HCEC 1CT (cell line): Measurements from ENCODE around the gene SIM1.

Experiments
- DNase-seq: peaks from one replicate; pipeline ENCODE4 v3.0.0-alpha.2; 2017

The SIM1 gene

GRCh38 chr6:100347901-100348550, 116.7 kb downstream of the SIM1 start:
- peak; percentile 68 for DNase-seq

DNA sequence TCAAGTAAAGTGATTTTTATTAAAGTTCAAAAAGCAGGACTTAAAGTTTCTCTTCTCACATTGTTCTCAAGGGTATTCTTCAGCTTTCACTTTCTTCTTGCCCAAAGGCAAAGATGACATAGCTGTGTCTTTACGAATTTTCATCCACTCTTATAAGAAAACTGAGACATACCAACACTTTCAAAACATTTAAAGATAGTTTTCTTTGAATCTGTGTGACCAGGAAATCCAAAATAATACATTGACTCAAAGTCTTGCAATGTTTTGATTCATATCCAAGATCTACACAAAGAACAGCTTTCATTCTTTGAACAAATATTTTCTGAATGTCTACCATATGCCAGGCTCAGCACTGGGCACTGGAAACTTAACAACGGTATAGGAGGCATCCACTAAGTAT, 117.9 kb downstream of the SIM1 start:
- DNase-seq, result peak; percentile 66

- no peak for DNase-seq
Observed at GRCh38 chr6:100346203-100346602, 118.5 kb downstream of the SIM1 start.

- DNase-seq, result peak; percentile 85
Observed at GRCh38 chr6:100344761-100345160, 120.0 kb downstream of the SIM1 start.

GRCh38 chr6:100344321-100344720, 120.4 kb downstream of the SIM1 start:
- DNase-seq, result no peak

- peak; percentile 66 for DNase-seq
Observed at GRCh38 chr6:100343316-100344077, 121.2 kb downstream of the SIM1 start.

DNA sequence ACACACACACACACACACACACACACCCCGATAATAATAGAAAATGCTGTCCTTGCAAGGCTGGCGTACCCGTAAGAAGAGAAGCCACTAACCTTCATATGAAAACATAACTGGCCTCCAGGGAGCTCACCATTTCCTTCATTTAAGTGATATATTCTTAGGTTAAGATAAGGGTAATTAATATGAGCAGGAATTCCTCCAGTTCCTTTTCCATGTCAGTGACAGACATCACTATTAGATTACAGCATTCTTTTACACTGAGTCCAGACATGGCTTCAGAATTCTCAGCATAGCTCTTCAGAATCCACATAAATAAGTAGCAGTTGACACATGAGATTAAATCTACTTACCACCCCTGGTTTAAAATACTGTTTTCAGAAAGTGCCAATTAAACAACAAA, 121.9 kb downstream of the SIM1 start:
- DNase-seq, result no peak

- no peak for DNase-seq
Observed at GRCh38 chr6:100339574-100340255, 125.0 kb downstream of the SIM1 start.

GRCh38 chr6:100338090-100338489, 126.6 kb downstream of the SIM1 start:
- DNase-seq, result no peak

DNA sequence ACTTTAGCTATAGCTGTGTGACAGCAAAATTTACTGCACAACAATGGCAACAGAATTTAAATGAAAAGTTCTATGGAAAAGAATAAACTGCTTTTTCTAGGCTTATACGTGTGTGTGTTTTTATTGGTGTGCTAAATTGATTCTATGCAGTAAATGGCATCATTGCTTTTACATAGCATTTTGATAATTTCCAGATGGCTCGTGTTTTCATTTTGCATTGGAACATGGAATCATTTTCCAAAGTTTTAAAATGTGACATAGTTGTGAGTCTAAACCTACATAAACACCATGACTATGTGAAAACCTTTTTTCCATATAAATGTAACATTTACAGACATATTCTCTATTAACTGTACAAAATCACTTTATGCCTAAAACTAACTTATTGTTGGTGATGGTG, 127.8 kb downstream of the SIM1 start:
- DNase-seq, result no peak

DNA sequence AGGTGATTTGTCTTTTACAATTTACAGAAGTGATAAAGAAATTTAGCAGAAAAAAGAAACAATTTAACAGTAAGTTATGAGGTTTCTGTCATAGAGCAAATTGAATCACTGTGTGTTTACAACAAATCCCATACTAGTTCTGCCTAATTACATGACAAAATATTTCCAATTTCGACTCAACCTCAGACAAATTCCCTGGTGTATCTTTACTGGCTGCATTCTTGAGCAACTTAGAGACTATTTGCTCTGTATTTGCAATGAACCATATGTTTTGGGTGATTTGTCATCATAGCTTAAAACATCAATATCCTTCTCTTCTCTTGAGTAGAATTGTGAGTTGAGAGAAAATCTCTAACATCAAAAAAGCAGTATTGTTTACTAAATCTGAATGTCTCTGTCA, 128.7 kb downstream of the SIM1 start:
- no peak for DNase-seq
